GM21367 (cell line): ENCODE data around the gene SLC2A5.
"Not testable (repeated sequence)": the region's sequence is repeated elsewhere in the genome, so short reads cannot be mapped to it uniquely, and the experiment has no call there.

Experiments
- ATAC-seq: cut with Tn5 transposase; IDR thresholded peaks from one replicate; pipeline ENCODE4 v1.9.1; 2021; ENCODE audit not compliant: unreplicated experiment

The SLC2A5 gene

DNA sequence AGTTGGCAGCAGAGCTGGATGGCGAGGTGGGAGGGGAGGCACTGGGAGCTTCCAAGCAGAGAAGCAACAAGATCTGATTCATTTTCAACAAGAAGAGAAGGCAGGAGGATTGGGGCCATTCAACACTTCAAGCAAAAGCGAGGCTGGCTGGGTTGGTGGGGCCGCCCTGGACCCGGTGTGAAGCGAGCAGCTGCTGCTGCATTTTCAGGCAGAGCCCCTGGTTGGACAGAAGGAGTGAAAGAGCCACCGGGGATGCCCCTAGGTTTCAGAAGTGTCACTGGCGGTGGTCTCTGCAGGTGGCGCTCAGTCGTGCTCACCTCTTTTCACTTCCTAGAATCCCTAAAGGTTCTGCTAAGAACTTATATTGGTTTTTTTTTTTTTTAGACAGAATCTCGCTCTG, 61.2 kb downstream of the SLC2A5 start:
- no peak for ATAC-seq

DNA sequence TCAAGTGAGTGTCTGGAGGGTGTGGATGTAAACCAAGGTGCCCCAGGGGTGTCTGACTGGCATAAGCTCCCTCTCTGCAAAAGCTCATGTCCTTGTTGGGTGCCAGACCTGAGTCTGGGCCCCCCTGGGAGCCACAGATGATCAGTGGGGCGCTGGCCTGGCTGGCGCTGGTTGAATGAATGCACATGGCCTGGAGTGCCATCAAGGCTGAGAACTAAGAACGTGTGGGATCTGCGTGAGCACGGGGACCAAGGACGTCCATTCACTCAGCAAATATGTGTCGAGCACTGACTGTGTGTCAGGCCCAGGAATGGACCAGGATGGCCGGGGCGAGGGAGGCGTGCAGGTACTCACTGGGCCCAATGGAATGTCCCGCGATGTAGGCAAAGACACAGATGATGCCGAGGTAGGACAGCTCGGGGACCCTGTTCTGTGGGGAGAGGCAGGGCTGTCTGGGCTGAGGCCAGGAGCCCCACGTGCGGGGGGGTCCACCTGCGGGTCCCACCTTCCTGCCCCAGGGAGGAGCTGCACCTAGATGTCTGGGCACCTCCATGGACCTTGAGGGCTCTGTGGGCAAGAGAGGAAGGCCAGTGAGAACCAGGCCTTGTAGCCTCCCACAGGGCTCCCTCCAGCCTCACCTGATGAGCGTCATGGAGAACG, 62.3 kb downstream of the SLC2A5 start:
- ATAC-seq: no peak

DNA sequence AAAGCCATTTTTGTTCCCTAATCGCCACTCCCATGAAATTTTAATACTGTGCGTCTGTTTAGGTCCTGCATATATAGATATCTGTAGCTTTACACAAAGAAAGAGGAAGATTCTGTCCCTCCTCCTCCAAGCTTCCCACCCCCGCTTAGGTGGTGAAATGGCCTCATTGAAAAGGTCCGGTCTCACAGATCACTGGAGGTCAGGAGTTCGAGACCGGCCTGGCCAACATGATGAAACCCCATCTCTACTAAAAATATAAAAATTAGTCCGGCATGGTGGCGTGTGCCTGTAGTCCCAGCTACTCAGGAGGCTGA, 64.1 kb downstream of the SLC2A5 start:
- ATAC-seq: no peak

DNA sequence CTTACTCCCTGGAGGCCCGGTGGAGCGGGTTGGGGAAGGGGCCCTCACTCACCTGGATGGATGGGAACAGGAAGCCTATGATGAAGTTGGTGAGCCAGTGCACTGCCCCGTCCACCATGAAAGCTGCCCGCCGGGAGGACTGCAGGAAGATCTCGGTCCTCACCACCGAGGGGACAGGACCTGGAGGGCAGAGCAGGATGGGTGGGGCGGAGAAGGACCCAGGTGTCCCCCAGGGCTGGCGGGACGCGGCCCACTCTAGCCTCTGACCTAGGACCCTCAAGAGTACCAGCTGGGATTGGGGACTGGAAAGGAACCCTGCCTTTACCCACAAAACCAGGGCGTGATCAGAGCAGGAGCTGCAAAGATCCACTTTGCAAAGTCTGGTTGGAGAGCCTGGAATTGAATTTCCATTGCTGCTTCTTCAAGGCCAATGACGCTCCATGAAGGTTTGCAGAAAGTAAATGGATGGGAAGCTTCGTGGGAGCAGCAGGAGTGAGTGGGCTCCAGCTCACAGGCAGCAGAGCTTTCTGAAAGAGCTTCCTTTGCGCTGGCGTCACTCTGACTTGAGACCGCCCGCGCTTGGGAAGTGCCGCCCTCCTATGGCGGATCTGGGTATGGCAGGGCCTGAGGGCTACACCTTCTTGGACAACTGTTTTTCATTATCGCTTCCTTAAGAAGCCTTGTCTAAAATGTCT, 64.6 kb downstream of the SLC2A5 start:
- no peak for ATAC-seq

DNA sequence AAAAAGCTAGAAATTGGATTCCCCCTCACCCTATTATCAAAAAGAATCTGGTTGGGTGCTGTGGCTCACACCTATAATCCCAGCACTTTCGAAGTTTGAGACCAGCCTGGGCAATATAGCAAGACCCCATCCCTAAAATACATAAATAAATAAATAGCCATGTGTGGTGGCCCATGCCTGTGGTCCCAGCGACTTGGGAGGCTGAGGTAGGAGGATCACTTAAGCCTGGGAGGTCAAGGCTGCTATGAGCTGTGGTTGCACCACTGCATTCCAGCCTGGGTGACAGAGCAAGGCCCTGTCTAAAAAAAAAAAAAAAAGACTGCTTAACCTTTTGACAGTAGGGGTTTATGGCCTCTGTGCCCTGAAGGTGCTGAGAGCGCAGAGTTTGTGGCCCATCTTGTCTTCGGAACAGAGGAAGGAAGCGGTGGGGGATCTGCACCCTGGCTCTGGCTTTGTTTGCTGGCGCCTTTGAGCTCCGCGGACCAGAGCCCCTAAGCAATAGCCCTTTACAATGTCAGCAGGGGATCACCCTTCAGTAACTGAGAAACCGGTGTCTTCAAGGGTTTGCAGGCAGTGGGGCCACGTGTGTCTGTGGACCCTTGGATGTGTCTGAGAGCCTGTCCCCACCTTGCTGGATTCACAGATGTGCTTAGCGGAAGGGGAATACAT, 65.3 kb downstream of the SLC2A5 start:
- ATAC-seq: no peak

DNA sequence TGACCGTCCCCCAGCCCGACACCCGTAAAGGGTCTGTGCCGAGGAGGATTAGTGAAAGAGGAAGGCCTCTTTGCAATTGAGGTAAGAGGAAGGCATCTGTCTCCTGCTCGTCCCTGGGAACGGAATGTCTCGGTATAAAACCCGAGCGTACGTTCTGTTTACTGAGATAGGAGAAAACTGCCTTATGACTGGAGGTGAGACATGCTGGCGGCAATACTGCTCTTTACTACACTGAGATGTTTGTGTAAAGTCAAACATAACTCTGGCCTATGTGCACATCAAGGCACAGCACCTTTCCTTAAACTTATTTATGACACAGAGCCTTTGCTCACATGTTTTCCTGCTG, 67.2 kb downstream of the SLC2A5 start:
- not testable (repeated sequence) for ATAC-seq

DNA sequence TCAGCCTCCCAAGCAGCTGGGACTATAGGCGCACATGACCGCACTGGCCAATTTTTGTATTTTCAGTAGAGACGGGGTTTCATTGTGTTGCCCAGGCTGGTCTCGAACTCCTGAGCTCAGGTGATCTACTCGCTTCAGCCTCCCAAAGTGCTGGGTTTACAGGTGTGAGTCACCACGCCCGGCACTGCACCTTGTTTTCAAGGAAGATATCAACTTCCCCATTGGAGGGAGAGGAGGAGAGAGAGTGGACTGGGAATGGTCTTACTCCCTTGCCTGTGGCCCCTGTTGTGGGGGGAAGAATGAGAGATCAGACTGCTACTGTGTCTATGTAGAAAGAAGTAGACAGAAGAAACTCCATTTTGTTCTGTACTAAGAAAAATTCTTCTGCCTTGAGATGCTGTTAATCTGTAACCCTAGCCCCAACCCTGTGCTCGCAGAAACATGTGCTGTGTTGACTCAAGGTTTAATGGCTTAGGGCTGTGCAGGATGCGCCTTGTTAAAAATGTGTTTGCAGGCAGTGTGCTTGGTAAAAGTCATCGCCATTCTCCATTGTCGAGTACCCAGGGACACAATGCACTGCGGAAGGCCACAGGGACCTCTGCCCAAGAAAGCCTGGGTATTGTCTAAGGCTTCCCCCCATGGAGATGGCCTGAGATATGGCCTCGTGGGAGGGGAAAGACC, 67.8 kb downstream of the SLC2A5 start:
- ATAC-seq: not testable (repeated sequence)

DNA sequence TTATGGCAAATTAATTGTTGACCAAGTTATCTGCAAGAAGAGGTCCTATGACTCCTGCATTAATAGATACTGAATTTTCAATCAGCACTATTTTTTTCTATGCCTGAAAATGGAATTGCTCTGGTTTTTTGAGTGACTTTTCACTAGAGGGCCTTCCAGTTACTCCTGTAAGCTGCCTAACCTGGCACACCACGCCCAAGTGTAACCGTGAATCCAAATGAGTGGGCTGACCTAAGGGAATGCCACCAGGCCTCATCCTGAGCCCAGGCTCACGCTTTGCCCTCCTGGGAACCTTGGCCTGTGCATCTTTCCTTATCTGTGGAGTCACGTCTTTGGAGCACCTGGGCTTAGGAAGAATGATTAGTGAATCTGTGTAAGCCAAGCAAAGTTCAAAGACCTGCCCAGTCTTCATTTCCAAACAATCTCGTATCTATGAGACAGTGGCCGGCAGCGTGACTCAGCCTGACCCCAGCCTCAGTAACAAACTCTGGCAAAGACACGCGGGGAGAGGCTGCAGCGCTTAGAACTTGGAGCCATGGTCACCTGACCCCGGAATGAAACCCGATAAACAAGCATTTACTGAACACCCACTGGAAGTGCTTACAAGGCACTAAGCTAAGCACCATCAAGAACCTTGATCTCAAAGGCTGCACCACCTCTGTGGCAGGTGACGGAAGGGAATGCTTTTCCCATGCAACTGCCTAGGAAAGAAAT, 75.3 kb downstream of the SLC2A5 start:
- not testable (repeated sequence) for ATAC-seq

DNA sequence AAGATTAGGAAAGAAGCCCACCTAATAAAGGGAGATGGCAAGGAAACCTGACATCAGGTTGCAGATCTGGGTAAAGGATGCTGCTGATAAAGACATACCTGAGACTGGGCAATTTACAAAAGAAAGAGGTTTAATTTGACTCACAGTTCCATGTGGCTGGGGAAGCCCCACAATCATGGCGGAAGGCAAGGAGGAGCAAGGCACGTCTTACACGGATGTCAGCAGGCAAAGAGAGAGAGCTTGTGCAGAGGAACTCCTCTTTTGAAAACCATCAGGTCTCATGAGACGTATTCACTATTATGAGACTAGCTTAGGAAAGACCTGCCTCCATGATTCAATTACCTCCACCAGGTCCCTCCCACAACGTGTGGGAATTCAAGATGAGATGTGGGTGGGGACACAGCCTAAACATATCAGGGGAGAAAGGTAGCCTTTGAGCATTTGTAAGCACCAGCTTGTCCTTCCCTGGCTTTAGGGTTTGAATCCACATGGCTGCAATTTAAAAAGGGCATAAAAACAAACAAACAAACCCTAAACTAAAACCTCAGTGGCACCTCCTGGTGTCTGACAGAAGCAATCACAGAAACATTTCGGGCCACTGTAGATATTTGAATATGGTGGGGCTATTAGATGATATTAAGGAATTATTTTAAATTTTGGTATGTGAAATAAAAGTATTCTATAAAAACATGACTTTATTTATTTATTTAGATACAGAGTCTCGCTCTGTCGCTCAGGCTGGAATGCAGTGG, 76.3 kb downstream of the SLC2A5 start:
- no peak for ATAC-seq

DNA sequence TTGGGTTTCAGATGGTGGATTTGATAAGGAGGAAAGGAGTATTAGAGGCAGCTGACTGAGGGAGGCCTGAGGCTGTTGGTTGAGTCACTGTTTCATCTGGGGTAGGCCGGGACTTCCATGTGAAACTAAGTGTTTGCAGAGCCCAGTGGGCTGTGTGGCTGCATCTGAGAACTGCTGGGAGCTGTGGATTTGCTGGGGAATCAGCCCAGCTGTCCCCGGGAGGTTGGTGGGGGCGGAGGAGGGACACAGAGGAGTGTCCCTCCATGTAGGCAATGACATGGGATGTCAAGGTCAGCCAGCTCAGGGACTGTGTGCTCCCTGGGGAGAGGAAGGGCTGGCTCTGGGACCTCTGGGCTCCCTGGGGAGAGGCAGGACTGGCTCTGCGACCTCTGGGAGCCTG, 79.6 kb downstream of the SLC2A5 start:
- ATAC-seq: no peak

DNA sequence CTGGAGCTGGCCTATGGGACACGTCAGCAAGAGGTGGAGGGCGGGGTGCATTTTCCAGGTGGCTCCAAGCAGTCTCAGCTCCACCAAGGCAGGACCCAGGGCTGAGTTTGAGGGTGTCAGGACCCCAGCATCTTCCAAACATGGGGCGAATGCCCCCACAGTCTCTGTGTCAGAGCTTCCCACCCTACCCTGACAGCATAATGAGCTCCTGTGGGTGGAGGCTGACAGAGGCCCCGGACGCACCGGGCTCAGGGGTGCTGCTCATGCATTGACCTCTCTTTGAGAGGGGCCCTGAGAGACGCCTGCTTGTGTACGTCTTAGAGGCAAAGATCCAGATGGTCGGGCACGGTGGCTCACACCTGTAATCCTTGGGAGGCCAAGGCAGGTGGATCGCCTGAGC, 80.4 kb downstream of the SLC2A5 start:
- no peak for ATAC-seq

DNA sequence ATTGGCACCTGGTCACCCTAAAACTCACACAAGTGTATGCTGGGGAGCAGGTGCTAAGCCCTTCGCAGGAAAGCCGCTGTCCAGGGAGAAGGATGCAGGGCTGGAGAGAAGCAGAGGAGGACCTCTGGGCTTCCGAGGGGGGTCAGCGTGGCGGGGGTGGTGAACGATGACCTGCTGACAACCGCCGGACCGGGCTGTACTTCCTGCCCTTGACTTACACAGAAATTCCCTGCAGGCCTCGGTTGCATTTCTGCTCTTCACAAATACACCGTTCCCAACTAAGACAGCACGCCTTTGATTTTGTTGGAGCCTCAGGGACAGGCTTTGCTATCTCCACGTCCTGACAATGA, 80.8 kb downstream of the SLC2A5 start:
- ATAC-seq: no peak

DNA sequence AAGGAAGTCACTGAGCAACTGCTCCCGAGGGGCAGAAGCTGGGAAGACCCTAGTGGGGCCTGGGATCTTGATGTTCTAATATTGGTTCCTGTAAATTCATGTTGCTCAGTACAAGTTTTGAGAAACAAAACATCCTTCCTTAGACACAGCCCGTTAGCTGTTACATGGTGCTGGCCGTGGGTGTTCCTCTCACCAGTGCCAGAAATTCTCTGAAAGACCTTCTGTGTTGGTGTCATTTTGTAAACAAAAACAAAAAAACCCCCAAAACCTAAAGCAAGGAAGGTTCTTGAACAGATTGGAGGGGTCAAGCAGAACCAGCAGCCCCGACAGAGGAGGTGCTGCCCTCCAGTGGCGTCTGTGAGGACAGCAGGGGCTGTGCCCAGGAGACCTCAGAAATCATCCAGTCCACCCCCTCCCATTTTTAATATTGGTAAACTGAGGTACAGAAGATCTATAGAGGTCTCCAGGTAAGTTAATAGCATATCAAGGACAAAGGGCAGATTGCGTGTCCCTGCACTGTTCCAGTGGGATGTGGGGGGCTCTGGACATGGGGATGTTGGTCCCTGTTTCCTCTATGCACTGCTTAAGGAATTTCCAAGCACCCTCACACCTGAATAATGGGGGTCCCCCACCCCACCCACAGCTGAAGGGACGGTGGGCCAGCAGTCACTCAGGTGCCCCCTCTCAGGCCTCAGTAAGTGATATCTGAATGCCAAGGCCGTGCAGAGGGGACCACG, 81.4 kb downstream of the SLC2A5 start:
- ATAC-seq: no peak

DNA sequence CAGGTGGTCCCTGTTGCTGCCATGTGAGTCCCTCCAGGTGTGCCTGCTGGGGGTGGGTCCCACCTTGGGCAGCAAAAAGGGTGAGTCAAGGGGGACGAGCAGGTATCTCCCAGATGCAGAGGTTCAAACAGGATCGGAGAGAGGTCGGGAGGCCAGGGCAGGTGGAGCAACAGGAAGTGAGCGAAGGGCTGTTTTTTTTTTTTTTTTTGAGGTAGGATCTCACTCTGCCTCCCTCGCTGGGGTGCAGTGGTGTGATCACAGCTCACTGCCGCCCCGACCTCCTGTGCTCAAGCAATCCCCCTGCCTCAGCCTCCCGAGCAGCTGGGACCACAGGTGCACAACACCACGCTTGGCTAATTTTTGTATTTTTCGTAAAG, 82.6 kb downstream of the SLC2A5 start:
- ATAC-seq: no peak

DNA sequence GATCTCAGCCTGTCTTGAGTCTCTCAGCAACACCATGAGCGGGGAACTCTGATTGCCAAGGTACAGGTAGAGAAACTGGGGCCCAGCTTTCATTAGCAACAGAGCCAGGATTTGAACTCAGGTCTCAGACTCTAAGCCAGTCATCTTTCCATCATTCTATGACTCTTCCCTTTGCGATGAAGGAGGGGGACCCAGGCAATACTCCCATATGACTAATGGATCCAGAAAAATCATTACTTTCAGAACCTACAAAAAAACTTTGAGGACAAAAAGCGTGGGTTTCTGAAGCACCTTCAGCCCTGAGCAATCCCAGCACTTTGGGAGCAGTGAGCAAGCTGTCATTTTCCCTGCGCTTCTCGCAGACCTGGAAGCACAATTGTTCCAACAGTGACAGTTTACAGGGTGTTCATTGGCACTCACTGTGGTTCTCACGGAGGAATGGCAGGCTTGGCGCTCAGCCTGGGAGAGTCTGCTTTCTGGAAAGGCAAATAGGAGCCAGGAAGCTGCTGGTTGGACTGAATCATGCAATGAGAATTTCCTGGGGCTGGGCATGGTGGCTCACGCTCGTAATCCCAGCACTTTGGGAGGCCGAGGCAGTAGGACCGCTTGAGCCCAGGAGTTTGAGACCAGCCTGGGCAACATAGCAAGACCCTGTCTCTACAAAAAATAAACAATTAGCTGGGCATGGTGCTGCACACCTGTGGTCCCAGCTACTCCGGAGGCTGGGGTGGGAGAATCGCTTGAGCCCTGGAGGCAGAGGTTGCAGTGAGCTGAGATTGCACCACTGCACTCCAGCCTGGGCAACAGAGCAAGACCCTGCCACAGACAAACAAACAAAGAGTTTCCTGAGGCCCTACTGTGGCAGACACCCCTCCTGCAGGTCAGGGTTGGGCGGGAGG, 83.3 kb downstream of the SLC2A5 start:
- ATAC-seq: no peak
